Thoracic aorta (tissue), 2 donors: ENCODE results near the gene DLG1. TPM values are rescaled to one million over a fixed set of nuclear protein-coding genes. Genes with fewer than 3 reads are reported as not detected.

Experiments
- ATAC-seq: fragments of 150-250 bp; one replicate; pipeline ENCODE4 v1.8.0; 2017; ENCODE audit warnings: low read depth; ENCODE audit not compliant: insufficient number of reproducible peaks, low FRiP score
- DNase-seq: peaks from one replicate; pipeline ENCODE4 v3.0.0-alpha.2; 2020; ENCODE audit warnings: low spot score
- H3K27ac ChIP-seq, 2 donors: fragments of 200-600 bp; sonication (generic); 1 replicate in 1 of 2; 2 replicates in 1 of 2; pipeline ENCODE4 v1.5.1; 2016; ENCODE audit warnings: mild to moderate bottlenecking in 2 of 2, moderate library complexity in 2 of 2
- H3K27me3 ChIP-seq: fragments of 200-600 bp; sonication (generic); replicated peaks from 2 replicates; pipeline ENCODE4 v1.6.0; 2016; ENCODE audit warnings: mild to moderate bottlenecking; ENCODE audit not compliant: insufficient read depth
- H3K36me3 ChIP-seq: fragments of 200-600 bp; sonication (generic); one replicate; pipeline ENCODE4 v1.5.1; 2016
- H3K4me1 ChIP-seq, 2 donors: fragments of 200-600 bp; sonication (generic); 1 replicate in 1 of 2; 2 replicates in 1 of 2; pipeline versions ENCODE4 v1.5.1 to v1.6.0; 2016; ENCODE audit warnings: low read depth in 2 of 2, mild to moderate bottlenecking in 1 of 2; ENCODE audit not compliant: control insufficient read depth in 1 of 2
- H3K4me3 ChIP-seq: fragments of 200-600 bp; sonication (generic); 2 replicates; pipeline ENCODE4 v1.5.1; 2016; ENCODE audit warnings: mild to moderate bottlenecking
- H3K9me3 ChIP-seq: fragments of 200-600 bp; sonication (generic); 2 replicates; pipeline ENCODE4 v1.5.1; 2016
- total RNA-seq, 2 donors: library from RNA; depleted of rRNA; stranded (reverse); fragments of >200 nt; gene quantifications; one replicate each; pipeline versions ENCODE4 v1.1.0 to v1.2.3, GENCODE V29; 2016
- TF ChIP-seq, protein P1 (sequence below): fragments of 200-600 bp; sonication (generic); IDR thresholded peaks from one replicate; pipeline ENCODE4 v1.5.1; 2019; ENCODE audit warnings: antibody characterized with exemption

Gene DLG1
- total RNA-seq, 2 donors from 2014 or later: 46.4 to 67.8 TPM

DNA sequence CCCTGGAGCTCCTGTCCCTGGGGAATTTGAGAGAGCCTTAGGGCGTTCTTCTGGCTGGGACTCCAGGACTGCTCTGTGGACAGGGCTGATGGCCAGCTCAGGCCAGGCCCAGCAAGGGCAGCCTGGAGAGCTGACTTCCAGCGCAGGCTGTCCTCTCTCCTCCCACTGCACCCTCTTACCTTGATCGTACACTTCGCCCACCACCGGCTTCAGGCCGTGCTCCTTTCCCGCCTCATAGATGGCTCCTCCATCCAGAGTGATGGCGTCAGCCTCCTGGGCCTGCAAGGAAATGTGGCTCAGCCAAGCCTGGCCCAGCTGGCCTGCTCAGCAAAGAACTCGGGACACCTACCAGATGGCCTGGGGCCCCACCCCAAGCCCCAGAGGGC is 271.9 kb downstream of the DLG1 start:
- Histone ChIP-seq H3K9me3 (no peaks in the 10 kb centered on the region), H3K36me3 (no peaks in the 10 kb centered on the region), H3K27me3 (peaks cover 4% of the 10 kb centered on the region), H3K27ac (no peak overlapping the region), H3K4me3 (no peak overlapping the region), H3K4me1 (peaks cover 2 to 20% of the 10 kb centered on the region in 2 donors)
- no peak for DNase-seq
- TF ChIP-seq, protein P1, sequence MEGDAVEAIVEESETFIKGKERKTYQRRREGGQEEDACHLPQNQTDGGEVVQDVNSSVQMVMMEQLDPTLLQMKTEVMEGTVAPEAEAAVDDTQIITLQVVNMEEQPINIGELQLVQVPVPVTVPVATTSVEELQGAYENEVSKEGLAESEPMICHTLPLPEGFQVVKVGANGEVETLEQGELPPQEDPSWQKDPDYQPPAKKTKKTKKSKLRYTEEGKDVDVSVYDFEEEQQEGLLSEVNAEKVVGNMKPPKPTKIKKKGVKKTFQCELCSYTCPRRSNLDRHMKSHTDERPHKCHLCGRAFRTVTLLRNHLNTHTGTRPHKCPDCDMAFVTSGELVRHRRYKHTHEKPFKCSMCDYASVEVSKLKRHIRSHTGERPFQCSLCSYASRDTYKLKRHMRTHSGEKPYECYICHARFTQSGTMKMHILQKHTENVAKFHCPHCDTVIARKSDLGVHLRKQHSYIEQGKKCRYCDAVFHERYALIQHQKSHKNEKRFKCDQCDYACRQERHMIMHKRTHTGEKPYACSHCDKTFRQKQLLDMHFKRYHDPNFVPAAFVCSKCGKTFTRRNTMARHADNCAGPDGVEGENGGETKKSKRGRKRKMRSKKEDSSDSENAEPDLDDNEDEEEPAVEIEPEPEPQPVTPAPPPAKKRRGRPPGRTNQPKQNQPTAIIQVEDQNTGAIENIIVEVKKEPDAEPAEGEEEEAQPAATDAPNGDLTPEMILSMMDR: no peak
- no peak for ATAC-seq

DNA sequence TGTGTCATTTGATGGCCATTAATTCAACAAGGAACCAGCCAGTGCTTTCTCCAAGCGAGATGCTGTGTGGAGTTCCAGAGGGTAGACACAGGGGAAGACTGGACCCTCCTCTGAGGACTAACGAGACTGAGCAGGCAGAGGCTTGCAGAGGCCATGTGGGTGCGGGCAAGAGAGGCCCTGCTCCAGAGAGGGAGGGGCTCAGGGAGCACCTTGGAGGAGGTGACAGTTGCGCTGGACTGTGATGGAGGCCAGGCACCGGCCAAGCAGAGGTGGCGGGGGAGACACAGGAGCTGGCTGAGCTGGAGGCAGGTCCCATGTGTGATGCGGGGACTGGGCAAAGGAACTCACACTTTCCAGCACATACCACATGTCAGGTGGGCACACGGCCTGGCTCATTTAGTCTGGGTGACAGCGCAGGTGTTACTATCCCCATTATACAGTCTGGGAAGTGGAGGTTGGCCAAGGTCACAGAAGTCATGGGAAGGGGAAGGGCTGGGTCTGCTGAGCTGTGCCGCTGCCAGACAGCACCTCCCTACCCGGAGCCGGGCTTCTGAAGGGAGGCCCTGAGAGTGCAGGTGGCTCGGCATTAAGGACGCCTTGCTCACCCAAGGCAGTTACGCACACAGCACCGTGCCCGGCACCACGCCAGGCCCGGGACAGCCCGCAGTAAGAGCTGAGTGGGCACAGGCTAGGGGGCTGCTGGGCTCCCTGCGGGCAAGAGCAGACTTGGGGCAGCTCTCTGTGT is 272.5 kb downstream of the DLG1 start:
- peaks cover 4% of the 10 kb centered on the region for H3K27me3 ChIP-seq
- H3K4me1 ChIP-seq: peaks cover 0 to 16% of the 10 kb centered on the region in 2 donors
- TF ChIP-seq, protein P1: no peak
- no peaks in the 10 kb centered on the region for H3K36me3 ChIP-seq
- ATAC-seq: no peak
- no peak for DNase-seq
- no peaks in the 10 kb centered on the region for H3K9me3 ChIP-seq
- no peak overlapping the region for H3K27ac ChIP-seq
- no peak overlapping the region for H3K4me3 ChIP-seq

DNA sequence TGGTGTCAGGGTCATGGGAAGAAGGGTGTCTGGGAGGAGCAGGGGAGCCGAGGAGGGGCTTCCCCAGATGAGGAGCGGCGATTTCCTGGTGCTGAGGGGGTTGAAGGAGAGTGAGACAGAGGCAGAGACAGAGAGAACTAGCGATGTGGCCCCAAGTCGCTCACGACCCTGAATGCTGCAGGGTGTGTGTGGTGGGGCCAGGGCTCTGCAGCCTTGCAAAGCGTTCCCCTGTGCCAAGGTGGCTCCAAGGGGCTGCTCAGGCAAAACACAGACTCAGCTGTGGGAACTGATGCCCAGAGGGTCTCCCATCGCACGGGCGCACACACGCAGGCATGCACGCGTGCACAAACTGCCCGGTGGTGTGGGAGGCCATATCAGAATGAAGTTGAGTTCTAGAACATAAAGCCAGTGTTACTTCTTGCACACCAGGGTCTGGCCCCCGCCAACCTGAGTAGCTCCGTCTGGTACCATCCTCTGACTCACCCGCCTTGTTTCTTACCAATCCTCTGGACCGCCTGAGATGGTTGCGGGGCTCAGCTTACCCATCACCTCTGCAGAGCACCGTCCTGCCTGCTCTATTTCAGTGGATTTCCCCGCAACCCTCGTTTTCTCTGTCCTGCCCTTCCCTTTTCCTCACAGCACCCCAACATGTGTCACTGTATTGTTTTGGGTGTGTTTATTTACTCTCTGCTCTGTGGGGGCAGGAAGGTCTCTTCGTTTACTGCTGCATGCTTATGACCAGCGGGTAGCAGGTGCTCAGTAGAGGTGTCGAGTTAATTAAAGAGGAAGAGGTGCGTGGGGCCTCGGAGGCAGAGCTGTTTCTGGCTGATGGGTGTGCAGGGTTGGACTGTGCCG is 273.3 kb downstream of the DLG1 start:
- Histone ChIP-seq H3K4me3 (no peak overlapping the region), H3K27ac (no peak overlapping the region), H3K4me1 (peaks cover 0 to 16% of the 10 kb centered on the region in 2 donors), H3K36me3 (no peaks in the 10 kb centered on the region), H3K9me3 (no peaks in the 10 kb centered on the region), H3K27me3 (peaks cover 4% of the 10 kb centered on the region)
- ATAC-seq (no peak), DNase-seq (no peak)
- TF ChIP-seq, protein P1: no peak

DNA sequence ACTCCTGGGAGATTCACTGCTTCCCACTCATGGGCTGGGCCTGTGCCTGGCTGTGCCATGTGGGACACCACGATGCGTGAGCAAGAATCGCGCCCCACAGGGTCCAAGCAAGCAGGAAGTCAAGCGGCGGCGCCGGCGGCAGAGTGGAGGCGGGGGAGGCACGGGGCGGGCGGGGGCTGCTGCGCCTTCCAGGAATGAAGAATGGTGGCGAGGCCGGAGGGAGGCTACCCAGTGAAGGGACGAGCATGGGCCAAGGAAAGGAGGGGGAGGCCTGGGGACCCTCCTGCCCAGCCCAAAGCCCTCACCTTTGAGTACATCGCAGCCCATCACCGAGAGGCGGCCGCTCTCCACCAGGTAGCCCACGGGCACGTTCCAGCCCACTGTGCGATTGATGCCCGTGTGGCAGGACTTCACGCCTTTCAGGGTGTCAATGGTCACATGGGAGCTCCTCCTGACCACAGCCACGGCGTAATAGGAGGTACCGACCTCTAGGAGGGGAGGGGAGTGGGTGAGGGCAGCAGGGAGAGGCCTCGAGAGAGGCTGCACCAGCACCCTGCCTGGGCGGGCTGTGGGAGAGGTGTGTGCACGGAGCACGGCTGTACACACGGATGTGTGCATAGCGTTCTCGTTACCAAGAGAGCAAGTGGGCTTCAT is 274.3 kb downstream of the DLG1 start:
- TF ChIP-seq, protein P1: no peak
- ATAC-seq (no peak), DNase-seq (no peak)
- H3K27ac ChIP-seq: no peak overlapping the region
- no peaks in the 10 kb centered on the region for H3K9me3 ChIP-seq
- H3K36me3 ChIP-seq: no peaks in the 10 kb centered on the region
- peaks cover under 1% of the 10 kb centered on the region for H3K27me3 ChIP-seq
- H3K4me3 ChIP-seq: no peak overlapping the region
- H3K4me1 ChIP-seq: peaks cover 0 to 6% of the 10 kb centered on the region in 2 donors
